Transverse colon (tissue), 4 donors: ENCODE results near the gene RNGTT.

ENCODE experiments used
- EP300 ChIP-seq: sonication (generic); formaldehyde crosslinking; IDR thresholded peaks from one replicate; pipeline ENCODE4 v1.6.1; 2017; ENCODE audit warnings: antibody characterized with exemption, low read depth
- POLR2A ChIP-seq: fragments of 450-650 bp; IDR thresholded peaks from one replicate; pipeline ENCODE4 v1.6.1; 2016; ENCODE audit warnings: antibody characterized with exemption, mild to moderate bottlenecking, moderate library complexity
- POLR2AphosphoS5 ChIP-seq, 3 donors: sonication (generic); formaldehyde crosslinking; IDR thresholded peaks; one replicate each; pipeline ENCODE4 v1.6.1; 2016; ENCODE audit warnings: antibody characterized with exemption in 3 of 3
- TF ChIP-seq, protein P1 (sequence below), 5 experiments: fragments of 200-600 bp in 3 of 5; fragments of 450-650 bp in 2 of 5; sonication (generic) in 3 of 5; IDR thresholded peaks; 1 replicate in 2 of 5; 2 replicates in 3 of 5; pipeline ENCODE4 v1.5.1; 2016 to 2017; ENCODE audit warnings: antibody characterized with exemption in 5 of 5, inconsistent platforms in 3 of 5, mild to moderate bottlenecking in 2 of 5, moderate library complexity in 1 of 5

GRCh38 chr6:89007209-89008000 is 44.0 kb upstream of the RNGTT start:
- TF ChIP-seq POLR2A, result no peak
- no peak for TF ChIP-seq EP300
- TF ChIP-seq, protein P1, sequence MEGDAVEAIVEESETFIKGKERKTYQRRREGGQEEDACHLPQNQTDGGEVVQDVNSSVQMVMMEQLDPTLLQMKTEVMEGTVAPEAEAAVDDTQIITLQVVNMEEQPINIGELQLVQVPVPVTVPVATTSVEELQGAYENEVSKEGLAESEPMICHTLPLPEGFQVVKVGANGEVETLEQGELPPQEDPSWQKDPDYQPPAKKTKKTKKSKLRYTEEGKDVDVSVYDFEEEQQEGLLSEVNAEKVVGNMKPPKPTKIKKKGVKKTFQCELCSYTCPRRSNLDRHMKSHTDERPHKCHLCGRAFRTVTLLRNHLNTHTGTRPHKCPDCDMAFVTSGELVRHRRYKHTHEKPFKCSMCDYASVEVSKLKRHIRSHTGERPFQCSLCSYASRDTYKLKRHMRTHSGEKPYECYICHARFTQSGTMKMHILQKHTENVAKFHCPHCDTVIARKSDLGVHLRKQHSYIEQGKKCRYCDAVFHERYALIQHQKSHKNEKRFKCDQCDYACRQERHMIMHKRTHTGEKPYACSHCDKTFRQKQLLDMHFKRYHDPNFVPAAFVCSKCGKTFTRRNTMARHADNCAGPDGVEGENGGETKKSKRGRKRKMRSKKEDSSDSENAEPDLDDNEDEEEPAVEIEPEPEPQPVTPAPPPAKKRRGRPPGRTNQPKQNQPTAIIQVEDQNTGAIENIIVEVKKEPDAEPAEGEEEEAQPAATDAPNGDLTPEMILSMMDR (IDR thresholded peaks at IDR 0.05), result no peak
- TF ChIP-seq POLR2AphosphoS5 (IDR thresholded peaks at IDR 0.05), result no peak
